SK-N-SH treated with all-trans-retinoic acid at 6 μM for 48 hours (cell line): ENCODE measurements around the gene UPB1.

Source experiments
- ATAC-seq: fragments of 200-7000 bp; cut with Tn5 transposase; 3 replicates; pipeline ENCODE4 v1.9.1; 2020; ENCODE audit warnings: mild to moderate bottlenecking, moderate library complexity
- ARNTL ChIP-seq: fragments of 450-650 bp; formaldehyde crosslinking; IDR thresholded peaks from 2 replicates; pipeline ENCODE4 v1.5.0; 2020; ENCODE audit warnings: low read depth, mild to moderate bottlenecking, moderate library complexity, borderline replicate concordance
- BACH2 ChIP-seq: fragments of 250-450 bp; sonication (Bioruptor Pico); IDR thresholded peaks from 2 replicates; pipeline ENCODE4 v1.9.0; 2021; ENCODE audit warnings: mild to moderate bottlenecking, borderline replicate concordance
- CREB5 ChIP-seq: fragments of 250-450 bp; sonication (Bioruptor Pico); IDR thresholded peaks from 2 replicates; pipeline ENCODE4 v1.5.1; 2020; ENCODE audit warnings: low read depth, mild to moderate bottlenecking, moderate library complexity
- CSDC2 ChIP-seq: fragments of 250-450 bp; sonication (Bioruptor Pico); IDR thresholded peaks from 2 replicates; pipeline ENCODE4 v1.5.0; 2020; ENCODE audit warnings: mild to moderate bottlenecking, moderate library complexity
- CSRNP3 ChIP-seq: fragments of 250-450 bp; sonication (Bioruptor Pico); IDR thresholded peaks from 2 replicates; pipeline ENCODE4 v1.5.1; 2021; ENCODE audit warnings: mild to moderate bottlenecking, moderate library complexity
- ESRRG ChIP-seq: fragments of 250-450 bp; sonication (Bioruptor Pico); IDR thresholded peaks from 2 replicates; pipeline ENCODE4 v1.6.1; 2021; ENCODE audit warnings: mild to moderate bottlenecking
- GLIS3 ChIP-seq: fragments of 250-450 bp; sonication (Bioruptor Pico); IDR thresholded peaks from 2 replicates; pipeline ENCODE4 v1.5.0; 2020; ENCODE audit warnings: mild to moderate bottlenecking, moderate library complexity
- ISL1 ChIP-seq: fragments of 250-450 bp; sonication (Bioruptor Pico); IDR thresholded peaks from 2 replicates; pipeline ENCODE4 v2.1.2; 2022; ENCODE audit warnings: mild to moderate bottlenecking, moderate library complexity
- OSR1 ChIP-seq: fragments of 250-450 bp; sonication (Bioruptor Pico); IDR thresholded peaks from 2 replicates; pipeline ENCODE4 v1.8.0; 2022; ENCODE audit warnings: moderate library complexity, mild to moderate bottlenecking, inconsistent platforms
- PATZ1 ChIP-seq: fragments of 250-450 bp; sonication (Bioruptor Pico); IDR thresholded peaks from 2 replicates; pipeline ENCODE4 v1.8.0; 2020; ENCODE audit warnings: mild to moderate bottlenecking, moderate library complexity, borderline replicate concordance
- POU6F1 ChIP-seq: fragments of 250-450 bp; sonication (Bioruptor Pico); IDR thresholded peaks from 2 replicates; pipeline ENCODE4 v1.8.0; 2021; ENCODE audit warnings: low read depth, mild to moderate bottlenecking, moderate library complexity, borderline replicate concordance
- PPARA ChIP-seq: fragments of 250-450 bp; sonication (Bioruptor Pico); IDR thresholded peaks from 2 replicates; pipeline ENCODE4 v1.5.0; 2020; ENCODE audit warnings: mild to moderate bottlenecking, borderline replicate concordance
- RARB ChIP-seq: fragments of 250-450 bp; sonication (Bioruptor Pico); IDR thresholded peaks from 2 replicates; pipeline ENCODE4 v1.8.0; 2021; ENCODE audit warnings: mild to moderate bottlenecking, moderate library complexity
- SNAI2 ChIP-seq: fragments of 250-450 bp; sonication (Bioruptor Pico); IDR thresholded peaks from 2 replicates; pipeline ENCODE4 v1.5.0; 2020; ENCODE audit warnings: mild to moderate bottlenecking, moderate library complexity
- TCF4 ChIP-seq: fragments of 250-450 bp; sonication (Bioruptor Pico); IDR thresholded peaks from 2 replicates; pipeline ENCODE4 v1.8.0; 2021; ENCODE audit warnings: mild to moderate bottlenecking, moderate library complexity, borderline replicate concordance
- TOX ChIP-seq: fragments of 250-450 bp; sonication (Bioruptor Pico); IDR thresholded peaks from 2 replicates; pipeline ENCODE4 v1.8.0; 2021; ENCODE audit warnings: mild to moderate bottlenecking, moderate library complexity, borderline replicate concordance
- TSHZ2 ChIP-seq: fragments of 250-450 bp; sonication (Bioruptor Pico); IDR thresholded peaks from 2 replicates; pipeline ENCODE4 v1.5.0; 2020; ENCODE audit warnings: mild to moderate bottlenecking, moderate library complexity
- ZC3H10 ChIP-seq: fragments of 250-450 bp; sonication (Bioruptor Pico); IDR thresholded peaks from 2 replicates; pipeline ENCODE4 v1.5.1; 2021; ENCODE audit warnings: mild to moderate bottlenecking, moderate library complexity
- ZFP30 ChIP-seq: fragments of 450-650 bp; formaldehyde crosslinking; IDR thresholded peaks from 2 replicates; pipeline ENCODE4 v1.5.0; 2022; ENCODE audit warnings: mild to moderate bottlenecking, moderate library complexity
- ZNF565 ChIP-seq: fragments of 450-650 bp; formaldehyde crosslinking; conservative IDR thresholded peaks from 2 replicates; pipeline ENCODE4 v1.5.0; 2020; ENCODE audit warnings: low read depth, mild to moderate bottlenecking, moderate library complexity
- ZNF70 ChIP-seq: fragments of 450-650 bp; formaldehyde crosslinking; IDR thresholded peaks from 2 replicates; pipeline ENCODE4 v1.5.0; 2020; ENCODE audit warnings: mild to moderate bottlenecking, moderate library complexity

UPB1 gene

GRCh38 chr22:24519496-24519895 lies 24.4 kb downstream of the UPB1 start:
- no peak for ATAC-seq
- TF ChIP-seq ZFP30 (no peak), PATZ1 (CRISPR knock-in tag) (no peak), SNAI2 (CRISPR knock-in tag) (no peak)

- ATAC-seq = peak; percentile 84
- TF ChIP-seq TSHZ2 (CRISPR knock-in tag) (peak; percentile 37; the same call in 1 of the 2 replicates), POU6F1 (CRISPR knock-in tag) (no peak)
Measured at GRCh38 chr22:24521791-24522245, 26.7 kb downstream of the UPB1 start.

GRCh38 chr22:24523873-24524272 lies 28.7 kb downstream of the UPB1 start:
- ATAC-seq = peak; percentile 52
- peak; percentile 85 for TF ChIP-seq SNAI2 (CRISPR knock-in tag)
- TF ChIP-seq OSR1 (CRISPR knock-in tag) = no peak
- no peak for TF ChIP-seq PATZ1 (CRISPR knock-in tag)
- peak; percentile 91 for TF ChIP-seq TCF4 (CRISPR knock-in tag)
- 0 out of 2 replicates have a peak, but pooled peaks have one; percentile 40 for TF ChIP-seq ESRRG
- peak; percentile 51; the same call in 1 of the 2 replicates for TF ChIP-seq ZNF70 (CRISPR knock-in tag)
- TF ChIP-seq ZFP30 = no peak
- TF ChIP-seq TOX (CRISPR knock-in tag) = no peak
- TF ChIP-seq ISL1 = peak; percentile 81
- peak; percentile 98 for TF ChIP-seq TSHZ2 (CRISPR knock-in tag)
- TF ChIP-seq GLIS3 (CRISPR knock-in tag) = no peak
- no peak for TF ChIP-seq PPARA (CRISPR knock-in tag)
- TF ChIP-seq POU6F1 (CRISPR knock-in tag) = no peak
- TF ChIP-seq BACH2 (CRISPR knock-in tag) = no peak; the same call in 1 of the 2 replicates
- no peak for TF ChIP-seq RARB
- no peak for TF ChIP-seq ZC3H10 (CRISPR knock-in tag)
- 0 out of 2 replicates have a peak, but pooled peaks have one; percentile 18 for TF ChIP-seq ARNTL (CRISPR knock-in tag)
- TF ChIP-seq CREB5 (CRISPR knock-in tag) = 0 out of 2 replicates have a peak, but pooled peaks have one; percentile 45
- no peak for TF ChIP-seq CSDC2 (CRISPR knock-in tag)
- TF ChIP-seq CSRNP3 (CRISPR knock-in tag) = peak; percentile 77; the same call in 1 of the 2 replicates
- TF ChIP-seq ZNF565 (CRISPR knock-in tag) = 0 out of 2 replicates have a peak, but pooled peaks have one; percentile 48
